ENCODE measurements around the gene ADCY9.

ADCY9 gene

GRCh38 chr16:4010225-4011158 is 105.8 kb downstream of the ADCY9 start:
- TF ChIP-seq POLR2A (IDR thresholded peaks at IDR 0.05; ENCODE audit: low read length) = no peak
- no peak for TF ChIP-seq GATA1 (IDR thresholded peaks at IDR 0.05; ENCODE audit: low read depth, low read length)
- DNase-seq = no peak

- TF ChIP-seq GATA1 (IDR thresholded peaks at IDR 0.05; ENCODE audit: low read depth, low read length) (no peak), POLR2A (IDR thresholded peaks at IDR 0.05; ENCODE audit: low read length) (no peak)
- no peak for DNase-seq
Measured at GRCh38 chr16:4009177-4009576, 107.1 kb downstream of the ADCY9 start.

- no peak for TF ChIP-seq GATA1 (IDR thresholded peaks at IDR 0.05; ENCODE audit: low read depth, low read length)
- no peak for DNase-seq
Measured at GRCh38 chr16:4008116-4008515, 108.1 kb downstream of the ADCY9 start.

GRCh38 chr16:4006397-4006999 is 109.7 kb downstream of the ADCY9 start:
- no peak for TF ChIP-seq POLR2A (IDR thresholded peaks at IDR 0.05; ENCODE audit: low read length)
- TF ChIP-seq GATA1 (IDR thresholded peaks at IDR 0.05; ENCODE audit: low read depth, low read length) = no peak
- DNase-seq = no peak

- DNase-seq = no peak
- no peak for TF ChIP-seq GATA1 (IDR thresholded peaks at IDR 0.05; ENCODE audit: low read depth, low read length)
- no peak for TF ChIP-seq POLR2A (IDR thresholded peaks at IDR 0.05; ENCODE audit: low read length)
Measured at GRCh38 chr16:4005731-4006130, 110.5 kb downstream of the ADCY9 start.

- TF ChIP-seq GATA1 (IDR thresholded peaks at IDR 0.05; ENCODE audit: low read depth, low read length) (no peak), POLR2A (IDR thresholded peaks at IDR 0.05; ENCODE audit: low read length) (no peak)
- no peak for DNase-seq
Measured at GRCh38 chr16:4005281-4005680, 111.0 kb downstream of the ADCY9 start.

- no peak for TF ChIP-seq POLR2A (IDR thresholded peaks at IDR 0.05; ENCODE audit: low read length)
- TF ChIP-seq GATA1 (IDR thresholded peaks at IDR 0.05; ENCODE audit: low read depth, low read length) = no peak
- no peak for DNase-seq
Measured at GRCh38 chr16:4004206-4004605, 112.0 kb downstream of the ADCY9 start.

- TF ChIP-seq POLR2A (IDR thresholded peaks at IDR 0.05; ENCODE audit: low read length) (no peak), GATA1 (IDR thresholded peaks at IDR 0.05; ENCODE audit: low read depth, low read length) (no peak)
- DNase-seq = no peak
Measured at GRCh38 chr16:4003576-4003975, 112.7 kb downstream of the ADCY9 start.

GRCh38 chr16:4003166-4003565 is 113.1 kb downstream of the ADCY9 start:
- DNase-seq = no peak

GRCh38 chr16:4002121-4002520 is 114.1 kb downstream of the ADCY9 start:
- TF ChIP-seq POLR2A (IDR thresholded peaks at IDR 0.05; ENCODE audit: low read length) (no peak), GATA1 (IDR thresholded peaks at IDR 0.05; ENCODE audit: low read depth, low read length) (no peak)
- no peak for DNase-seq

More at GRCh38 chr16:4003166-4003565, 113.1 kb downstream of the ADCY9 start:
- TF ChIP-seq POLR2A (IDR thresholded peaks at IDR 0.05; ENCODE audit: low read length) = no peak

- TF ChIP-seq POLR2A (IDR thresholded peaks at IDR 0.05; ENCODE audit: low read length) = no peak
- TF ChIP-seq GATA1 (IDR thresholded peaks at IDR 0.05; ENCODE audit: low read depth, low read length) = no peak
- no peak for DNase-seq
Measured at GRCh38 chr16:3999479-4000325, 116.5 kb downstream of the ADCY9 start.

- DNase-seq = peak in 1 of 2 experiments; percentile 30
- no peak for TF ChIP-seq POLR2A (IDR thresholded peaks at IDR 0.05; ENCODE audit: low read length)
Measured at GRCh38 chr16:3998793-3999478, 117.3 kb downstream of the ADCY9 start.

- no peak for TF ChIP-seq GATA1 (IDR thresholded peaks at IDR 0.05; ENCODE audit: low read depth, low read length)
- no peak for TF ChIP-seq POLR2A (IDR thresholded peaks at IDR 0.05; ENCODE audit: low read length)
- no peak for DNase-seq
Measured at GRCh38 chr16:3997231-3997841, 118.9 kb downstream of the ADCY9 start.

Data from erythroblast (primary cell).